Measurements from ENCODE around the gene C18orf54. TPM values are rescaled to one million over a fixed set of nuclear protein-coding genes. Genes with fewer than 3 reads are reported as not detected.
A peak's percentile ranks its signal among the peaks of the same experiment; 100 is the strongest.

The C18orf54 gene
- polyA plus RNA-seq, 2 of the 4 experiments (the other 2 are of a cell fraction): 2.8 to 6.5 TPM

DNA sequence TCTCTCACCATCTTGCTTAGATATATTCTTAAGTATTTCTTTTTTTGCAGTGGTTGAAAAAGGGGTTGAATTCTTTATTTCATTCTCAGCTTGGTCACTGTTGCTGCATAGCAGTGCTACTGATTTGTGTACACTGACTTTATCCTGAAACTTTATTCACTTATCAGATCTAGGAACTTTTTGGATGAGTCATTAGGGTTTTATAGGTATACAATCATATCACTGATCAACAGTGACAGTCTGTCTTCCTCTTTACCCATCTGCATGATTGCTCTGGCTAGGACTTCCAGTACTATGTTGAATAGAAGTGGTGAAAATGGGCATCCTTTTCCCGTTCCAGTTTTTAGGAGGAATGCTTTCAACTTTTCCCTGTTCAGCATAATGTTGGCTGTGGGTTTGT, 6.5 kb upstream of the C18orf54 start:
- Histone ChIP-seq H3K4me1 (no peaks in the 10 kb centered on the region), H3K9me3 (no peaks in the 10 kb centered on the region), H3K27ac (no peak overlapping the region), H3K4me2 (no peak overlapping the region), H3K4me3 (no peak overlapping the region)
- 0% methylated on average over 1 of the region's 1 CpG for WGBS (ENCODE audit: missing lambda C conversion rate)
- no peak for DNase-seq (ENCODE audit: low read depth in 1 of 2, low spot score in 1 of 2)
- ATAC-seq: no peak
- ChIA-PET POLR2A (no interaction called here), CTCF (no interaction called here)
- no peak for TF ChIP-seq HDAC2 (IDR thresholded peaks at IDR 0.05)
- TF ChIP-seq, protein P1, sequence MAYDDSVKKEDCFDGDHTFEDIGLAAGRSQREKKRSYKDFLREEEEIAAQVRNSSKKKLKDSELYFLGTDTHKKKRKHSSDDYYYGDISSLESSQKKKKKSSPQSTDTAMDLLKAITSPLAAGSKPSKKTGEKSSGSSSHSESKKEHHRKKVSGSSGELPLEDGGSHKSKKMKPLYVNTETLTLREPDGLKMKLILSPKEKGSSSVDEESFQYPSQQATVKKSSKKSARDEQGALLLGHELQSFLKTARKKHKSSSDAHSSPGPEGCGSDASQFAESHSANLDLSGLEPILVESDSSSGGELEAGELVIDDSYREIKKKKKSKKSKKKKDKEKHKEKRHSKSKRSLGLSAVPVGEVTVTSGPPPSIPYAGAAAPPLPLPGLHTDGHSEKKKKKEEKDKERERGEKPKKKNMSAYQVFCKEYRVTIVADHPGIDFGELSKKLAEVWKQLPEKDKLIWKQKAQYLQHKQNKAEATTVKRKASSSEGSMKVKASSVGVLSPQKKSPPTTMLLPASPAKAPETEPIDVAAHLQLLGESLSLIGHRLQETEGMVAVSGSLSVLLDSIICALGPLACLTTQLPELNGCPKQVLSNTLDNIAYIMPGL (CRISPR knock-in tag; IDR thresholded peaks at IDR 0.05; ENCODE audit: borderline replicate concordance): no peak
- TF ChIP-seq HOXA7 (CRISPR knock-in tag; IDR thresholded peaks at IDR 0.05): no peak
- no peak for TF ChIP-seq RAD21 (conservative IDR thresholded peaks at IDR 0.05 in 1 of 2, IDR thresholded peaks at IDR 0.05 in 1 of 2)
- no peak for TF ChIP-seq TP53 (CRISPR knock-in tag; IDR thresholded peaks at IDR 0.05)
- TF ChIP-seq JUNB (IDR thresholded peaks at IDR 0.05): no peak
- TF ChIP-seq GATA3 (IDR thresholded peaks at IDR 0.05; ENCODE audit: borderline replicate concordance): no peak
- no peak for TF ChIP-seq ESRRA (IDR thresholded peaks at IDR 0.05; ENCODE audit: borderline replicate concordance, low read length)
- TF ChIP-seq CHD2 (IDR thresholded peaks at IDR 0.05; ENCODE audit: low read length, partially characterized antibody): no peak
- no peak for TF ChIP-seq SMC3 (IDR thresholded peaks at IDR 0.05)
- no peak for TF ChIP-seq ZC3H11A (IDR thresholded peaks at IDR 0.05)
- TF ChIP-seq SREBF2 (IDR thresholded peaks at IDR 0.05): no peak
- no peak for TF ChIP-seq FOSL2 (IDR thresholded peaks at IDR 0.05)
- no peak for TF ChIP-seq FOSL2 (CRISPR knock-in tag; IDR thresholded peaks at IDR 0.05)
- TF ChIP-seq, protein P2, sequence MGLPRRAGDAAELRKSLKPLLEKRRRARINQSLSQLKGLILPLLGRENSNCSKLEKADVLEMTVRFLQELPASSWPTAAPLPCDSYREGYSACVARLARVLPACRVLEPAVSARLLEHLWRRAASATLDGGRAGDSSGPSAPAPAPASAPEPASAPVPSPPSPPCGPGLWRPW (IDR thresholded peaks at IDR 0.05): no peak
- TF ChIP-seq RCOR1 (IDR thresholded peaks at IDR 0.05; ENCODE audit: low read depth, low read length): no peak
- TF ChIP-seq KDM1A (IDR thresholded peaks at IDR 0.05; ENCODE audit: low read depth): no peak
- FAIRE-seq: no peak

DNA sequence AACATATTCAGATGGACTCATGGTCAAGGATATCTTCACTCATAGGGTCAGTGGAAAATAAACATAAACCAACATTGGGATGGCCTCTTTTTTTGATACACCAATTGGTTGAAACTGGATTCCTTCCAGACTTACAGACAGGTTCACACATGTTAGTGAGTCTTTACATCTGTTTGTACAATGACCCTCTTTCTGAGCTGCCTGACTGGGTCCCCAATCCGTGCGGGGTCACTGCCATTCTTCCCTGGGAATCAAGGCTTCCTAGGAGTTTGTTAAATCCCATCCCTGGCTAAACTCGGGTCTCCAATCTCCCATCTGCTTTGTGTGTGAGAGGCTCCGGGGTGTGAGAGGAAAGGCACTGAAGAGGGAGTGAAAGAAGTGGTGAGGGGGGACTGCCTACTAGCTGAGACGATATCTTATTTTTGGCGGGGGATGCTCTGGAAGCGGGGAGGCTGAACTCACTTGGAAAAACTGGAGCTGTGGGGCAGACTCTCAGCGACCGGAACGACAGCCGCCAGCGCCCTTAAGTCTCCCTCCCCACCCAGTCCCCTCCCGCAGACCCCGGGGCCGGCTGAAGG, 535 bp upstream of the C18orf54 start:
- H3K4me3 ChIP-seq: peak overlapping the region; percentile 78
- 13% methylated on average over 12 of the region's 15 CpGs for WGBS (ENCODE audit: missing lambda C conversion rate)

More for the DNA sequence above, 535 bp upstream of the C18orf54 start:
- H3K4me2 ChIP-seq: peak overlapping the region; percentile 70
- 0 out of 3 replicates have a peak, but pooled peaks cover 4% of the 10 kb centered on the region for H3K4me1 ChIP-seq
- peak; percentile 77 to 82 for ATAC-seq
- TF ChIP-seq RCOR1 (IDR thresholded peaks at IDR 0.05; ENCODE audit: low read depth, low read length) (no peak), RFX5 (IDR thresholded peaks at IDR 0.05) (no peak), RNF2 (IDR thresholded peaks at IDR 0.05; ENCODE audit: borderline replicate concordance, low read depth) (no peak), ZNF302 (CRISPR knock-in tag; IDR thresholded peaks at IDR 0.05) (no peak), FOSB (CRISPR knock-in tag; IDR thresholded peaks at IDR 0.05) (no peak), BHLHE40 (IDR thresholded peaks at IDR 0.05; ENCODE audit: low read depth, low read length) (no peak), MAFK (IDR thresholded peaks at IDR 0.05; ENCODE audit: partially characterized antibody) (no peak), GATA3 (IDR thresholded peaks at IDR 0.05; ENCODE audit: borderline replicate concordance) (no peak), KDM5A (IDR thresholded peaks at IDR 0.05) (no peak), EP300 (IDR thresholded peaks at IDR 0.05) (no peak), HOXB5 (CRISPR knock-in tag; IDR thresholded peaks at IDR 0.05) (no peak), SREBF2 (IDR thresholded peaks at IDR 0.05) (no peak), POLR2AphosphoS2 (conservative IDR thresholded peaks at IDR 0.05; ENCODE audit: low read length) (no peak), ZFP36 (IDR thresholded peaks at IDR 0.05; ENCODE audit: borderline replicate concordance, partially characterized antibody) (no peak), TFCP2L1 (CRISPR knock-in tag; IDR thresholded peaks at IDR 0.05) (no peak)
- TF ChIP-seq, protein P2 (IDR thresholded peaks at IDR 0.05): no peak
- ChIA-PET POLR2A (interaction anchor here (1.0 kb wide), 1 partner anchor 35 kb away, joined by 4 read pairs; no protein-coding TSS in a partner anchor), CTCF (interaction anchor here (0.7 to 1.6 kb wide), 8 partner anchors 10 to 647 kb away, joined by 3 to 5 read pairs (median 3); no protein-coding TSS in a partner anchor)
- H3K9me3 ChIP-seq: no peaks in the 10 kb centered on the region
- DNase-seq (ENCODE audit: low read depth in 1 of 2, low spot score in 1 of 2): no peak
- FAIRE-seq: no peak
- peak overlapping the region; percentile 86 to 96 for H3K27ac ChIP-seq
